IMR-90 (cell line): ENCODE results near the gene FUBP3. TPM values are rescaled to one million over a fixed set of nuclear protein-coding genes. Genes with fewer than 3 reads are reported as not detected.

Experiments used
- ATAC-seq: fragments of 200-7000 bp; cut with Tn5 transposase; 2 replicates; pipeline ENCODE4 v1.9.1; 2020; ENCODE audit warnings: low read depth, mild to moderate bottlenecking, moderate library complexity
- BruUV-seq: library from RNA; stranded (reverse); fragments of 400-500 nt; replicated peaks from 2 replicates; lab custom pipeline; 2021; lab: Mats Ljungman, UMichigan
- CTCF ChIA-PET: fragments of 300-600 bp; formaldehyde crosslinking; extraction: SDS; loops from one replicate; lab custom pipeline; 2021; ENCODE audit warnings: antibody characterized with exemption; lab: Yijun Ruan, JAX
- POLR2A ChIA-PET: fragments of 300-600 bp; sonication (Branson Sonifier 250); formaldehyde crosslinking; loops from one replicate; lab custom pipeline; 2022; ENCODE audit warnings: antibody characterized with exemption; ENCODE audit not compliant: unreplicated experiment; lab: Charles Lee
- DNase-seq: peaks from one replicate; pipeline ENCODE4 v3.0.0; 2013
- H2AFZ ChIP-seq: replicated peaks from 2 replicates; pipeline ENCODE3; 2013; ENCODE audit warnings: low read length, mild to moderate bottlenecking; ENCODE audit not compliant: poor library complexity
- H2AK5ac ChIP-seq: 2 replicates; pipeline ENCODE4 v1.6.1; 2013; ENCODE audit warnings: low read depth, low read length, inconsistent platforms
- H2AK9ac ChIP-seq: replicated peaks from 2 replicates; pipeline ENCODE3; 2013; ENCODE audit warnings: mild to moderate bottlenecking, low read depth, low read length, moderate library complexity; ENCODE audit not compliant: poor library complexity
- H2BK120ac ChIP-seq: 2 replicates; pipeline ENCODE4 v1.6.1; 2013; ENCODE audit warnings: low read depth, low read length, inconsistent platforms
- H2BK15ac ChIP-seq: 3 replicates; pipeline ENCODE4 v1.6.1; 2013; ENCODE audit warnings: low read depth, low read length, inconsistent platforms
- H2BK20ac ChIP-seq: 2 replicates; pipeline ENCODE4 v1.6.1; 2013; ENCODE audit warnings: low read depth, mild to moderate bottlenecking, inconsistent platforms, low read length, moderate library complexity
- H2BK5ac ChIP-seq: 2 replicates; pipeline ENCODE4 v1.6.1; 2013; ENCODE audit warnings: mild to moderate bottlenecking, low read depth, low read length, inconsistent platforms; ENCODE audit not compliant: poor library complexity, severe bottlenecking
- H3K14ac ChIP-seq: replicated peaks from 2 replicates; pipeline ENCODE4 v1.6.1; 2013; ENCODE audit warnings: low read depth, low read length, inconsistent platforms
- H3K18ac ChIP-seq: 2 replicates; pipeline ENCODE4 v1.6.1; 2013; ENCODE audit warnings: low read depth, low read length, control low read depth
- H3K23ac ChIP-seq: 2 replicates; pipeline ENCODE4 v1.6.1; 2013; ENCODE audit warnings: low read depth, low read length, inconsistent platforms
- H3K27ac ChIP-seq: 2 replicates; pipeline ENCODE4 v1.5.1; 2013; ENCODE audit warnings: mild to moderate bottlenecking, control low read depth, low read length; ENCODE audit not compliant: insufficient read depth
- H3K27me3 ChIP-seq: 2 replicates; pipeline ENCODE4 v1.6.1; 2013; ENCODE audit warnings: low read length; ENCODE audit not compliant: control insufficient read depth, insufficient read depth
- H3K36me3 ChIP-seq: 2 replicates; pipeline ENCODE4 v1.6.1; 2013; ENCODE audit warnings: low read length, mixed read lengths; ENCODE audit not compliant: control insufficient read depth, insufficient read depth
- H3K4ac ChIP-seq: 2 replicates; pipeline ENCODE4 v1.6.1; 2013; ENCODE audit warnings: low read depth, low read length, inconsistent platforms
- H3K4me1 ChIP-seq: 2 replicates; pipeline ENCODE4 v1.6.1; 2013; ENCODE audit warnings: low read length, mixed read lengths; ENCODE audit not compliant: control insufficient read depth, insufficient read depth
- H3K4me2 ChIP-seq: 2 replicates; pipeline ENCODE4 v1.6.1; 2013; ENCODE audit warnings: low read depth, mild to moderate bottlenecking, control low read depth, low read length, moderate library complexity
- H3K4me3 ChIP-seq: 2 replicates; pipeline ENCODE4 v1.5.1; 2013; ENCODE audit warnings: low read depth, mild to moderate bottlenecking, control low read depth, low read length, moderate library complexity; ENCODE audit not compliant: insufficient read depth
- H3K56ac ChIP-seq: 2 replicates; pipeline ENCODE4 v1.6.1; 2013; ENCODE audit warnings: low read length, inconsistent platforms; ENCODE audit not compliant: insufficient read depth; ENCODE audit errors: extremely low read depth
- H3K79me1 ChIP-seq, 2 experiments: 2 replicates each; pipeline ENCODE4 v1.6.1; 2013; ENCODE audit warnings: low read length in 2 of 2, inconsistent platforms in 1 of 2, low read depth in 1 of 2
- H3K9ac ChIP-seq: 2 replicates; pipeline ENCODE4 v1.6.1; 2013; ENCODE audit warnings: low read depth, low read length, control low read depth
- H3K9me1 ChIP-seq: 2 replicates; pipeline ENCODE4 v1.6.1; 2013; ENCODE audit warnings: low read length, inconsistent platforms; ENCODE audit not compliant: insufficient read depth
- H3K9me3 ChIP-seq: 2 replicates; pipeline ENCODE4 v1.6.1; 2013; ENCODE audit warnings: low read length; ENCODE audit not compliant: control insufficient read depth, insufficient read depth
- H4K20me1 ChIP-seq: 2 replicates; pipeline ENCODE4 v1.6.1; 2013; ENCODE audit warnings: low read length, inconsistent platforms; ENCODE audit not compliant: insufficient read depth
- H4K5ac ChIP-seq: 2 replicates; pipeline ENCODE4 v1.6.1; 2013; ENCODE audit warnings: mild to moderate bottlenecking, low read depth, low read length, control low read depth
- H4K8ac ChIP-seq, 2 experiments: 2 replicates each; pipeline ENCODE4 v1.6.1; 2013; ENCODE audit warnings: low read depth in 2 of 2, low read length in 2 of 2, control low read depth in 1 of 2, inconsistent platforms in 1 of 2
- H4K91ac ChIP-seq: 2 replicates; pipeline ENCODE4 v1.6.1; 2013; ENCODE audit warnings: low read depth, low read length, inconsistent platforms; ENCODE audit not compliant: insufficient read depth
- FOS ChIP-seq: fragments of 150-350 bp; IDR thresholded peaks from 2 replicates; pipeline ENCODE4 v1.6.1; 2016; ENCODE audit warnings: low read depth, low read length
- RCOR1 ChIP-seq: IDR thresholded peaks from 2 replicates; pipeline ENCODE4 v1.6.1; 2012; ENCODE audit warnings: mild to moderate bottlenecking, low read length, improper control_type of control experiment; ENCODE audit not compliant: insufficient replicate concordance
- WGBS, 2 experiments: methylation state at CpG; one replicate each; pipeline versions ENCODE4 v1.1.5 to v1.1.7; 2013; ENCODE audit warnings: missing lambda C conversion rate in 2 of 2; ENCODE audit not compliant: insufficient read length in 1 of 2; ENCODE audit errors: extremely low coverage in 2 of 2; 5-methylcytosine and 5-hydroxymethylcytosine counted together
- dilution Hi-C: fragments of 300-500 bp; cut with HindIII; formaldehyde crosslinking; loops from one replicate; pipeline ENCODE4 v1.14.3; 2018; ENCODE audit warnings: low sequenced_read_pairs; ENCODE audit not compliant: unreplicated experiment
- in situ Hi-C: fragments of 300-500 bp; cut with MboI; formaldehyde crosslinking; loops from 3 replicates; pipeline ENCODE4 v1.14.3; 2019; ENCODE audit warnings: low sequenced_read_pairs, inconsistent platforms, mixed read lengths
- intact Hi-C: fragments of 100-400 bp; cut with micrococcal nuclease; formaldehyde crosslinking; loops from 2 replicates; pipeline ENCODE4 v1.10.0; 2022
- polyA plus RNA-seq, 3 experiments: library from polyadenylated mRNA; depleted of rRNA; stranded (reverse); fragments of >200 nt; gene quantifications; 2 replicates each; pipeline ENCODE4 v1.2.3, GENCODE V29; 2012; ENCODE audit warnings: low replicate concordance in 1 of 3
- total RNA-seq: library from RNA; depleted of rRNA; stranded (reverse); fragments of >200 nt; gene quantifications from 2 replicates; pipeline ENCODE4 v1.2.3, GENCODE V29; 2012
- TF ChIP-seq, protein P1 (sequence below): fragments of 150-350 bp; IDR thresholded peaks from 2 replicates; pipeline ENCODE4 v1.6.1; 2017; ENCODE audit warnings: mild to moderate bottlenecking, antibody characterized with exemption, low read length, low read depth

FUBP3 gene
- total and polyA plus RNA-seq, 2 of the 4 experiments (the other 2 are of a cell fraction) = 32.3 to 50.1 TPM

DNA sequence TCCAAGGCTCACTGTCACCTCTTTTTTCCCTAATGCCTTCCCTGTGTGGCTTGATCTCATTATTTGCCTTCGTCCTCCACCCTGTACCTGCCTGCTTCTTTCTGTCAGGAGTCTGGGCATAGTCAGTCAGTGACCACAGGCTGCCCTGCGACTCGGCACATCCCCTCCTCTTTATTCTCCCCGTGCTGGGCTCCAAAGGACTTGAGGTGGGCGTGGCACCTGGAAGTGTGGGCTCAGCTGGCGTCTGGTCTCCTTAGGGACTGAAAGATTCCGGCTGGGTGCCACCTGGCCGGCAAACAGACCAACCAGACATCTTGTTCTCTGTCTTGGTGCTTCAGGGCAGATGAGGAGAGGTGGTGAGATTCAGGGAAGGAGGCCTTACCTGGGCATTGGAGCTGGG lies 55.4 kb downstream of the FUBP3 start:
- no peak overlapping the region for H3K18ac ChIP-seq
- H3K36me3 ChIP-seq = peaks cover 77% of the 10 kb centered on the region
- H3K27ac ChIP-seq = no peak overlapping the region
- H3K4ac ChIP-seq = no peak overlapping the region
- H3K9me3 ChIP-seq = no peaks in the 10 kb centered on the region
- H3K4me2 ChIP-seq = no peak overlapping the region
- H4K20me1 ChIP-seq = no peaks in the 10 kb centered on the region; the same call in 1 of the 2 replicates
- H2BK120ac ChIP-seq = no peak overlapping the region
- TF ChIP-seq FOS (no peak), RCOR1 (no peak)
- TF ChIP-seq, protein P1, sequence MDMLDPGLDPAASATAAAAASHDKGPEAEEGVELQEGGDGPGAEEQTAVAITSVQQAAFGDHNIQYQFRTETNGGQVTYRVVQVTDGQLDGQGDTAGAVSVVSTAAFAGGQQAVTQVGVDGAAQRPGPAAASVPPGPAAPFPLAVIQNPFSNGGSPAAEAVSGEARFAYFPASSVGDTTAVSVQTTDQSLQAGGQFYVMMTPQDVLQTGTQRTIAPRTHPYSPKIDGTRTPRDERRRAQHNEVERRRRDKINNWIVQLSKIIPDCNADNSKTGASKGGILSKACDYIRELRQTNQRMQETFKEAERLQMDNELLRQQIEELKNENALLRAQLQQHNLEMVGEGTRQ = no peak
- no TSS peak for BruUV-seq
- intact Hi-C loops (no loop called here), in situ Hi-C loops (no loop called here), dilution Hi-C loops (no loop called here)
- no peaks in the 10 kb centered on the region for H3K79me1 ChIP-seq
- H3K9me1 ChIP-seq = peaks cover 4% of the 10 kb centered on the region; the same call in 1 of the 2 replicates
- no peak overlapping the region for H3K56ac ChIP-seq
- no peak overlapping the region for H3K4me3 ChIP-seq
- no peak overlapping the region for H2BK20ac ChIP-seq
- no peak overlapping the region for H2BK15ac ChIP-seq
- no peak overlapping the region for H3K14ac ChIP-seq
- DNase-seq (no peak), ATAC-seq (no peak)
- H3K23ac ChIP-seq = no peak overlapping the region
- no peak overlapping the region for H2AFZ ChIP-seq
- POLR2A ChIA-PET = no interaction called here
- H3K27me3 ChIP-seq = no peaks in the 10 kb centered on the region
- H4K91ac ChIP-seq = no peak overlapping the region
- WGBS, 2 experiments = 100% methylated on average over 2 of the region's 8 CpGs; no CpG with 5 or more reads in 1 of the 2 experiments
- H4K5ac ChIP-seq = no peak overlapping the region
- no peak overlapping the region for H3K9ac ChIP-seq
- no peaks in the 10 kb centered on the region for H3K4me1 ChIP-seq
- CTCF ChIA-PET = no interaction called here
- no peak overlapping the region for H2BK5ac ChIP-seq
- no peak overlapping the region for H4K8ac ChIP-seq
- no peak overlapping the region for H2AK9ac ChIP-seq
- H2AK5ac ChIP-seq = no peak overlapping the region
